Caki2 (cell line): ENCODE measurements around the gene ZNF761. TPM values are rescaled to one million over a fixed set of nuclear protein-coding genes. Genes with fewer than 3 reads are reported as not detected.
"Not testable (repeated sequence)": the region's sequence is repeated elsewhere in the genome, so short reads cannot be mapped to it uniquely, and the experiment has no call there.

Experiments
- DNase-seq: peaks from one replicate; pipeline ENCODE4 v3.0.0-alpha.2; 2015; ENCODE audit warnings: low read depth
- in situ Hi-C: cut with HindIII; loops from 2 replicates; pipeline ENCODE4 v1.10.0; 2016; ENCODE audit warnings: low sequenced_read_pairs, low pct_unique_long_range_greater_than_20kb, mixed read lengths
- total RNA-seq: library from RNA; depleted of rRNA; stranded (reverse); fragments of >200 nt; shearing (Covaris generic); gene quantifications from 2 replicates; pipeline ENCODE4 v1.2.3, GENCODE V29; 2014; ENCODE audit warnings: low replicate concordance

ZNF761 gene
- total RNA-seq, 1 experiment from 2014 or later, result 9.9 TPM

GRCh38 chr19:53443809-53444208 lies 12.0 kb downstream of the ZNF761 start:
- in situ Hi-C loops, DNase-seq: not testable (repeated sequence)

GRCh38 chr19:53447196-53447595 lies 15.4 kb downstream of the ZNF761 start:
- in situ Hi-C loops, DNase-seq: not testable (repeated sequence)

- in situ Hi-C loops, result no loop called here
- no peak for DNase-seq
Observed at GRCh38 chr19:53455828-53456227, 24.0 kb downstream of the ZNF761 start.

- DNase-seq, in situ Hi-C loops: not testable (repeated sequence)
Observed at GRCh38 chr19:53460131-53460721, 28.4 kb downstream of the ZNF761 start.

- no peak for DNase-seq
- in situ Hi-C loops, result no loop called here
Observed at GRCh38 chr19:53461866-53462265, 30.1 kb downstream of the ZNF761 start.

GRCh38 chr19:53462861-53463260 lies 31.1 kb downstream of the ZNF761 start:
- no peak for DNase-seq
- in situ Hi-C loops, result no loop called here

GRCh38 chr19:53463263-53463662 lies 31.5 kb downstream of the ZNF761 start:
- DNase-seq, result no peak
- in situ Hi-C loops, result no loop called here

GRCh38 chr19:53466726-53467484 lies 35.1 kb downstream of the ZNF761 start:
- in situ Hi-C loops, result no loop called here
- no peak for DNase-seq

- in situ Hi-C loops, result no loop called here
- no peak for DNase-seq
Observed at GRCh38 chr19:53467485-53468262, 35.9 kb downstream of the ZNF761 start, which contains the start of gene ZNF813. Gene ZNF813, plus strand, starts transcription at chr19:53467733. Its CDS starts 16,090 bp downstream, at chr19:53483823.

GRCh38 chr19:53468628-53469027 lies 36.8 kb downstream of the ZNF761 start:
- in situ Hi-C loops, DNase-seq: not testable (repeated sequence)

GRCh38 chr19:53471916-53472315 lies 40.1 kb downstream of the ZNF761 start:
- no peak for DNase-seq
- in situ Hi-C loops, result no loop called here

GRCh38 chr19:53474832-53475231 lies 43.0 kb downstream of the ZNF761 start:
- DNase-seq, in situ Hi-C loops: not testable (repeated sequence)

GRCh38 chr19:53475470-53475869 lies 43.7 kb downstream of the ZNF761 start:
- in situ Hi-C loops, DNase-seq: not testable (repeated sequence)

- DNase-seq, in situ Hi-C loops: not testable (repeated sequence)
Observed at GRCh38 chr19:53483751-53484150, 52.0 kb downstream of the ZNF761 start.

- DNase-seq, result no peak
Observed at GRCh38 chr19:53485046-53486004, 53.5 kb downstream of the ZNF761 start.

GRCh38 chr19:53492153-53492552 lies 60.4 kb downstream of the ZNF761 start:
- in situ Hi-C loops, result no loop called here
- no peak for DNase-seq

More at GRCh38 chr19:53485046-53486004, 53.5 kb downstream of the ZNF761 start:
- in situ Hi-C loops, result no loop called here

GRCh38 chr19:53497311-53498023 lies 65.7 kb downstream of the ZNF761 start:
- in situ Hi-C loops, DNase-seq: not testable (repeated sequence)
